ENCODE measurements around the gene SAXO1. TPM values are rescaled to one million over a fixed set of nuclear protein-coding genes. Genes with fewer than 3 reads are reported as not detected.

The SAXO1 gene
- total RNA-seq, 1 experiment from 2014 or later = not detected

- Histone ChIP-seq H2AFZ (no peak overlapping the region), H3K27ac (no peak overlapping the region), H3K9me2 (ENCODE audit: insufficient read depth) (no peaks in the 10 kb centered on the region), H3K27me3 (ENCODE audit: insufficient read depth, low read depth) (no peaks in the 10 kb centered on the region), H3K4me1 (replicated peaks; ENCODE audit: insufficient read depth) (no peaks in the 10 kb centered on the region), H3K36me3 (ENCODE audit: low read depth) (no peaks in the 10 kb centered on the region), H3F3A (ENCODE audit: insufficient read depth, low read depth) (no peaks in the 10 kb centered on the region), H3K79me2 (ENCODE audit: low read depth) (no peaks in the 10 kb centered on the region), H3K4me3 (no peak overlapping the region), H4K20me1 (ENCODE audit: insufficient read depth) (no peaks in the 10 kb centered on the region), H3K9me3 (ENCODE audit: insufficient read depth, low read depth) (no peaks in the 10 kb centered on the region), H3K4me2 (no peak overlapping the region)
- intact Hi-C loops (cut with micrococcal nuclease; ENCODE audit: unreplicated experiment) = no loop called here
- TF ChIP-seq, protein P1, sequence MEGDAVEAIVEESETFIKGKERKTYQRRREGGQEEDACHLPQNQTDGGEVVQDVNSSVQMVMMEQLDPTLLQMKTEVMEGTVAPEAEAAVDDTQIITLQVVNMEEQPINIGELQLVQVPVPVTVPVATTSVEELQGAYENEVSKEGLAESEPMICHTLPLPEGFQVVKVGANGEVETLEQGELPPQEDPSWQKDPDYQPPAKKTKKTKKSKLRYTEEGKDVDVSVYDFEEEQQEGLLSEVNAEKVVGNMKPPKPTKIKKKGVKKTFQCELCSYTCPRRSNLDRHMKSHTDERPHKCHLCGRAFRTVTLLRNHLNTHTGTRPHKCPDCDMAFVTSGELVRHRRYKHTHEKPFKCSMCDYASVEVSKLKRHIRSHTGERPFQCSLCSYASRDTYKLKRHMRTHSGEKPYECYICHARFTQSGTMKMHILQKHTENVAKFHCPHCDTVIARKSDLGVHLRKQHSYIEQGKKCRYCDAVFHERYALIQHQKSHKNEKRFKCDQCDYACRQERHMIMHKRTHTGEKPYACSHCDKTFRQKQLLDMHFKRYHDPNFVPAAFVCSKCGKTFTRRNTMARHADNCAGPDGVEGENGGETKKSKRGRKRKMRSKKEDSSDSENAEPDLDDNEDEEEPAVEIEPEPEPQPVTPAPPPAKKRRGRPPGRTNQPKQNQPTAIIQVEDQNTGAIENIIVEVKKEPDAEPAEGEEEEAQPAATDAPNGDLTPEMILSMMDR (conservative IDR thresholded peaks at IDR 0.05) = no peak
- TF ChIP-seq EZH2 (IDR thresholded peaks at IDR 0.05; ENCODE audit: low read depth) = no peak
- POLR2A ChIA-PET (ENCODE audit: unreplicated experiment) = no interaction called here
- BruUV-seq (replicated peaks) = no TSS peak
- CTCF ChIA-PET = no interaction called here
- DNase-seq = no peak
Measured at GRCh38 chr9:18877984-18878383, 155.0 kb downstream of the SAXO1 start.

Other genes with a start within 250 kb of the SAXO1 start
- gene RRAGA, start 16.2 kb upstream of the SAXO1 start, total RNA-seq (2021) = 25.2 and 30.1 TPM in 2 replicates
- gene HAUS6, start 69.7 kb upstream of the SAXO1 start, total RNA-seq (2021) = 13.3 and 19.1 TPM in 2 replicates
- 2.2 and 2.7 TPM in 2 replicates for gene PLIN2, start 94.3 kb upstream of the SAXO1 start, total RNA-seq (2021)
- 23.1 and 29.5 TPM in 2 replicates for gene DENND4C, start 197.5 kb upstream of the SAXO1 start, total RNA-seq (2021)